C4-2B (cell line): ENCODE data around the gene AFAP1L2.

ENCODE experiments used
- H3K27ac ChIP-seq: fragments of 450-650 bp; 2 replicates; pipeline ENCODE4 v1.5.1; 2017
- CTCF ChIP-seq: fragments of 450-650 bp; conservative IDR thresholded peaks from 2 replicates; pipeline ENCODE4 v1.5.1; 2017; ENCODE audit warnings: mild to moderate bottlenecking
- ZFX ChIP-seq: fragments of 450-650 bp; IDR thresholded peaks from 2 replicates; pipeline ENCODE4 v1.6.1; 2017

AFAP1L2 gene

GRCh38 chr10:114394531-114394930 lies 9.8 kb downstream of the AFAP1L2 start:
- TF ChIP-seq CTCF (no peak), ZFX (no peak)
- H3K27ac ChIP-seq: no peak overlapping the region

- TF ChIP-seq ZFX: no peak
- TF ChIP-seq CTCF: no peak
- H3K27ac ChIP-seq: no peak overlapping the region
These were observed 10.4 kb downstream of the AFAP1L2 start for GRCh38 chr10:114393886-114394285.

GRCh38 chr10:114393482-114393881 lies 10.8 kb downstream of the AFAP1L2 start:
- H3K27ac ChIP-seq: no peak overlapping the region
- no peak for TF ChIP-seq ZFX
- TF ChIP-seq CTCF: no peak

- no peak for TF ChIP-seq CTCF
- TF ChIP-seq ZFX: no peak
- no peak overlapping the region for H3K27ac ChIP-seq
These were observed 12.0 kb downstream of the AFAP1L2 start for GRCh38 chr10:114392112-114392835.

- TF ChIP-seq ZFX (no peak), CTCF (no peak)
- no peak overlapping the region for H3K27ac ChIP-seq
These were observed 12.7 kb downstream of the AFAP1L2 start for GRCh38 chr10:114391599-114391998.

- TF ChIP-seq ZFX: no peak
- TF ChIP-seq CTCF: no peak
- no peak overlapping the region for H3K27ac ChIP-seq
These were observed 14.9 kb downstream of the AFAP1L2 start for GRCh38 chr10:114389426-114389825.

GRCh38 chr10:114388275-114388674 lies 16.0 kb downstream of the AFAP1L2 start:
- no peak overlapping the region for H3K27ac ChIP-seq
- no peak for TF ChIP-seq ZFX
- TF ChIP-seq CTCF: no peak
